Transverse colon (tissue), 4 donors: ENCODE measurements around the gene CMTM1. TPM values are rescaled to one million over a fixed set of nuclear protein-coding genes. Genes with fewer than 3 reads are reported as not detected.

Experiments
- DNase-seq: peaks from one replicate; pipeline ENCODE4 v3.0.0-alpha.2; 2019
- H3K27ac ChIP-seq, 4 donors: fragments of 200-600 bp; sonication (generic); 2 replicates each; pipeline ENCODE4 v1.5.1; 2016 to 2018; ENCODE audit warnings: inconsistent platforms in 4 of 4
- H3K27me3 ChIP-seq: fragments of 200-600 bp; sonication (generic); 2 replicates; pipeline ENCODE4 v1.5.1; 2017; ENCODE audit warnings: inconsistent platforms
- H3K36me3 ChIP-seq, 4 donors: fragments of 200-600 bp; sonication (generic); 2 replicates each; pipeline ENCODE4 v1.5.1; 2017 to 2019; ENCODE audit warnings: inconsistent platforms in 4 of 4
- H3K4me1 ChIP-seq, 4 donors: fragments of 200-600 bp; sonication (generic); 2 replicates each; pipeline ENCODE4 v1.5.1; 2017 to 2020; ENCODE audit warnings: inconsistent platforms in 4 of 4
- H3K4me3 ChIP-seq, 4 donors: fragments of 200-600 bp; sonication (generic); 1 replicate in 1 of 4; 2 replicates in 3 of 4; pipeline versions ENCODE4 v1.5.1 to v1.6.1; 2017 to 2019; ENCODE audit warnings: inconsistent platforms in 4 of 4
- H3K9me3 ChIP-seq, 2 donors: fragments of 200-600 bp; sonication (generic); 2 replicates each; pipeline ENCODE4 v1.5.1; 2017 to 2019; ENCODE audit warnings: inconsistent platforms in 2 of 2
- CTCF ChIP-seq, 5 experiments: fragments of 200-600 bp in 3 of 5; fragments of 450-650 bp in 2 of 5; sonication (generic) in 3 of 5; IDR thresholded peaks; 1 replicate in 2 of 5; 2 replicates in 3 of 5; pipeline ENCODE4 v1.5.1; 2016 to 2017; ENCODE audit warnings: antibody characterized with exemption in 5 of 5, inconsistent platforms in 3 of 5, mild to moderate bottlenecking in 2 of 5, moderate library complexity in 1 of 5
- EP300 ChIP-seq: sonication (generic); formaldehyde crosslinking; IDR thresholded peaks from one replicate; pipeline ENCODE4 v1.6.1; 2017; ENCODE audit warnings: antibody characterized with exemption, low read depth
- POLR2A ChIP-seq: fragments of 450-650 bp; IDR thresholded peaks from one replicate; pipeline ENCODE4 v1.6.1; 2016; ENCODE audit warnings: antibody characterized with exemption, mild to moderate bottlenecking, moderate library complexity
- POLR2AphosphoS5 ChIP-seq, 3 donors: sonication (generic); formaldehyde crosslinking; IDR thresholded peaks; one replicate each; pipeline ENCODE4 v1.6.1; 2016; ENCODE audit warnings: antibody characterized with exemption in 3 of 3
- WGBS, 2 donors: methylation state at CpG; one replicate each; pipeline ENCODE4 v1.1.5; 2018; ENCODE audit warnings: low coverage in 1 of 2; 5-methylcytosine and 5-hydroxymethylcytosine counted together
- in situ Hi-C, 4 donors: fragments of 200-750 bp; cut with MboI; loops; one replicate each; pipeline versions ENCODE4 v1.15.0 to v1.15.1; 2017; ENCODE audit warnings: low sequenced_read_pairs in 3 of 4, low pct_ligation_motif_present in 1 of 4, low pct_unique_long_range_greater_than_20kb in 1 of 4
- intact Hi-C: fragments of 100-400 bp; cut with DNase I; formaldehyde crosslinking; loops from one replicate; pipeline ENCODE4 v1.15.1; 2023; ENCODE audit warnings: low total_unique reads
- total RNA-seq, 4 donors: library from RNA; depleted of rRNA; stranded (reverse); fragments of >200 nt; gene quantifications; one replicate each; pipeline ENCODE4 v1.1.0, GENCODE V29; 2016

CMTM1 gene
- total RNA-seq, 4 donors from 2014 or later, result 2.0 to 34.2 (median 4.0) TPM; not detected in 1

GRCh38 chr16:66605979-66606751, 39.9 kb downstream of the CMTM1 start:
- peak overlapping the region in 2 of 4 donors; percentile 54 to 84 for H3K4me3 ChIP-seq
- DNase-seq, result no peak
- peaks cover 0 to 41% (median 22%) of the 10 kb centered on the region in 4 donors for H3K4me1 ChIP-seq
- no peaks in the 10 kb centered on the region for H3K36me3 ChIP-seq
- no peaks in the 10 kb centered on the region for H3K9me3 ChIP-seq
- in situ Hi-C loops (loop anchor here in 2 of 4 donors (10.0 to 25.0 kb wide), 2 partner anchors 194 to 201 kb away; no protein-coding TSS in a partner anchor), intact Hi-C loops (loop anchor here (5.0 to 10.0 kb wide), 2 partner anchors 201 to 261 kb away; no protein-coding TSS in a partner anchor)
- no peak for TF ChIP-seq POLR2A
- TF ChIP-seq POLR2AphosphoS5 (IDR thresholded peaks at IDR 0.05), result no peak
- no peak for TF ChIP-seq EP300
- TF ChIP-seq CTCF (IDR thresholded peaks at IDR 0.05), result no peak
- peak overlapping the region; percentile 81 to 88 (median 84) for H3K27ac ChIP-seq
- WGBS, 2 donors, result 62 to 64% methylated on average over 3 to 10 of the region's 10 CpGs
- peaks cover 17% of the 10 kb centered on the region for H3K27me3 ChIP-seq

GRCh38 chr16:66608241-66609138, 42.3 kb downstream of the CMTM1 start:
- WGBS, 2 donors, result 40% methylated on average over 17 of the region's 17 CpGs; no CpG with 5 or more reads in 1 of the 2 donors
- Histone ChIP-seq H3K9me3 (no peaks in the 10 kb centered on the region), H3K27me3 (peaks cover 17% of the 10 kb centered on the region), H3K4me1 (peaks cover 0 to 39% (median 22%) of the 10 kb centered on the region in 4 donors), H3K36me3 (no peaks in the 10 kb centered on the region), H3K27ac (peak overlapping the region in 1 of 4 donors; percentile 1), H3K4me3 (no peak overlapping the region)
- peak; percentile 86 for DNase-seq
- no peak for TF ChIP-seq POLR2A
- TF ChIP-seq POLR2AphosphoS5 (IDR thresholded peaks at IDR 0.05), result peak in 1 of 3 donors; percentile 29
- peak; percentile 78 to 91 (median 86) for TF ChIP-seq CTCF (IDR thresholded peaks at IDR 0.05)
- intact Hi-C loops, result loop anchor here (5.0 to 10.0 kb wide), 2 partner anchors 204 to 259 kb away; no protein-coding TSS in a partner anchor
- in situ Hi-C loops, result loop anchor here in 2 of 4 donors (10.0 to 25.0 kb wide), 2 partner anchors 196 to 204 kb away; no protein-coding TSS in a partner anchor

GRCh38 chr16:66609139-66609510, 42.9 kb downstream of the CMTM1 start:
- H3K4me1 ChIP-seq, result peaks cover 0 to 33% (median 19%) of the 10 kb centered on the region in 4 donors
- H3K27me3 ChIP-seq, result peaks cover 16% of the 10 kb centered on the region
- intact Hi-C loops, result loop anchor here (5.0 to 10.0 kb wide), 2 partner anchors 204 to 258 kb away; no protein-coding TSS in a partner anchor
- H3K36me3 ChIP-seq, result no peaks in the 10 kb centered on the region
- in situ Hi-C loops, result loop anchor here in 2 of 4 donors (10.0 to 25.0 kb wide), 2 partner anchors 197 to 204 kb away; no protein-coding TSS in a partner anchor
- TF ChIP-seq EP300 (no peak), CTCF (IDR thresholded peaks at IDR 0.05) (no peak), POLR2AphosphoS5 (IDR thresholded peaks at IDR 0.05) (no peak), POLR2A (no peak)
- peak overlapping the region in 1 of 4 donors; percentile 1 for H3K27ac ChIP-seq
- DNase-seq, result no peak
- H3K4me3 ChIP-seq, result no peak overlapping the region
- H3K9me3 ChIP-seq, result no peaks in the 10 kb centered on the region
- 80% methylated on average over 12 of the region's 12 CpGs; no CpG with 5 or more reads in 1 of the 2 donors for WGBS, 2 donors
